ENCODE data around the gene TIMM17B.
A peak's percentile ranks its signal among the peaks of the same experiment; 100 is the strongest.
"Not testable (repeated sequence)": the region's sequence is repeated elsewhere in the genome, so short reads cannot be mapped to it uniquely, and the experiment has no call there.

TIMM17B gene

DNA sequence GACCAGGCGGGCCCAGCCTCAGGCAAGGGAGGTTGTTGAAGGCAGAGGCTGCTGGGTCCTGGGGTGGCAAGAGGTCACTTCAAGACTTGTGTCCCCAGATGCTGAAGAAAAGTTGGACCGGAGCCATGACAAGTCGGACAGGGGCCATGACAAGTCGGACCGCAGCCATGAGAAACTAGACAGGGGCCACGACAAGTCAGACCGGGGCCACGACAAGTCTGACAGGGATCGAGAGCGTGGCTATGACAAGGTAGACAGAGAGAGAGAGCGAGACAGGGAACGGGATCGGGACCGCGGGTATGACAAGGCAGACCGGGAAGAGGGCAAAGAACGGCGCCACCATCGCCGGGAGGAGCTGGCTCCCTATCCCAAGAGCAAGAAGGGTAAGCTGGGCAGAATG is 4.6 kb upstream of the TIMM17B start:
- H3K27me3 Mint-ChIP-seq, result no peaks in the 10 kb centered on the region
- H3K9me3 Mint-ChIP-seq, result no peaks in the 10 kb centered on the region
- no peak for ATAC-seq (replicated peaks; ENCODE audit: extremely low read depth, poor library complexity, severe bottlenecking)
- H3K4me3 Mint-ChIP-seq, result no peak overlapping the region
- H3K36me3 Mint-ChIP-seq (ENCODE audit: insufficient read depth), result peaks cover 36% of the 10 kb centered on the region
- no peak for DNase-seq (ENCODE audit: low spot score in 2 of 2)
- H3K27ac Mint-ChIP-seq (ENCODE audit: low read depth), result no peak overlapping the region
- peaks cover 7% of the 10 kb centered on the region for H3K4me1 Mint-ChIP-seq

DNA sequence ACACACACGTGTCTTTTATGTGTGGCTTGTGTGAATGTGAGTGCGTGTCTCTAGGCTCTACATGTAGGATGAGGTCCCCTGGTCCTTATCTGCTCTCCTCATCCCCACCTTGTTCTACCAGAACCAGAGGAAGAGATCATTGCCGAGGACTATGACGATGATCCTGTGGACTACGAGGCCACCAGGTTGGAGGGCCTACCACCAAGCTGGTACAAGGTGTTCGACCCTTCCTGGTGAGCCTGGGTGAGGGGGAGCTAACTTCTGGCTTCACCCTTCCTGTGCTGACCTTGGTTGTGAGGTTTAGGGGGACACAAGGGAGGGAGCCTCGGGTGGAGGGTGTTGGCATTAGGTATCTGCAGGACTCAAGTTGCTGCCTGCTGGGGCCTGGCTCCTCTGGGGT is 3.5 kb upstream of the TIMM17B start:
- peaks cover 7% of the 10 kb centered on the region for H3K4me1 Mint-ChIP-seq
- ATAC-seq (replicated peaks; ENCODE audit: extremely low read depth, poor library complexity, severe bottlenecking) (no peak), DNase-seq (ENCODE audit: low spot score in 2 of 2) (no peak)
- H3K36me3 Mint-ChIP-seq (ENCODE audit: insufficient read depth), result peaks cover 34% of the 10 kb centered on the region
- H3K4me3 Mint-ChIP-seq, result no peak overlapping the region
- no peak overlapping the region for H3K27ac Mint-ChIP-seq (ENCODE audit: low read depth)
- H3K27me3 Mint-ChIP-seq, result no peaks in the 10 kb centered on the region
- no peaks in the 10 kb centered on the region for H3K9me3 Mint-ChIP-seq

- H3K27me3 Mint-ChIP-seq, result no peaks in the 10 kb centered on the region
- no peak for DNase-seq (ENCODE audit: low spot score in 2 of 2)
- peaks cover 32% of the 10 kb centered on the region for H3K36me3 Mint-ChIP-seq (ENCODE audit: insufficient read depth)
- H3K4me1 Mint-ChIP-seq, result peaks cover 13% of the 10 kb centered on the region
- no peak overlapping the region for H3K4me3 Mint-ChIP-seq
- no peaks in the 10 kb centered on the region for H3K9me3 Mint-ChIP-seq
- H3K27ac Mint-ChIP-seq (ENCODE audit: low read depth), result no peak overlapping the region
- no peak for ATAC-seq (replicated peaks; ENCODE audit: extremely low read depth, poor library complexity, severe bottlenecking)
Measured at GRCh38 chrX:48899078-48899410, 1.5 kb upstream of the TIMM17B start.

GRCh38 chrX:48897157-48897624 is 377 bp downstream of the TIMM17B start:
- Mint-ChIP-seq H3K27ac (ENCODE audit: low read depth) (peak overlapping the region; percentile 81), H3K4me3 (peak overlapping the region; percentile 78), H3K4me1 (peaks cover 13% of the 10 kb centered on the region), H3K9me3 (no peaks in the 10 kb centered on the region), H3K36me3 (ENCODE audit: insufficient read depth) (peaks cover 26% of the 10 kb centered on the region), H3K27me3 (no peaks in the 10 kb centered on the region)
- DNase-seq (ENCODE audit: low spot score in 2 of 2), result peak in 1 of 2 donors; percentile 37
- peak; percentile 33 for ATAC-seq (replicated peaks; ENCODE audit: extremely low read depth, poor library complexity, severe bottlenecking)

GRCh38 chrX:48896611-48897011 is 957 bp downstream of the TIMM17B start:
- peak overlapping the region; percentile 78 for H3K4me3 Mint-ChIP-seq
- DNase-seq (ENCODE audit: low spot score in 2 of 2), result no peak

DNA sequence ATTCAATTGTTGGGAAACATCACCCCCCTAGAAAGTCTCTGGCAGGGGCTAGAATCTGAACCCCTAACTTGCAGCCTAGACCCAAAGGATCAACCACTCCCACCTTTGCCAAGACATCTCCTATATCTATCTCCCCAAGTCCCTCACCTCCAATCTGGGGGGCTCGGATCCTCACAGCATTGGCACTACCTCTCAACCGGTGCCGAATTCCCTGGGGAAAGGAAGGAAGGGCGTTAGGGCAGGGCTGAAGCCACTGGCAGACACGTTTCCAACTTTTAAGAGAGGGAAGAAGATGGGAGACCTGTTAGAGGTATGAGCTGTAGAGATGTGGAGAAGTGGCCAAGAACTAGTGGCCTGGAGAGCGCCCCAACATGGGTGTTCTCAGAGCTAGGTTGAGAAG is 2.7 kb downstream of the TIMM17B start:
- Mint-ChIP-seq H3K27ac (ENCODE audit: low read depth) (no peak overlapping the region), H3K36me3 (ENCODE audit: insufficient read depth) (peaks cover 16% of the 10 kb centered on the region), H3K4me3 (peak overlapping the region; percentile 29), H3K27me3 (no peaks in the 10 kb centered on the region), H3K9me3 (no peaks in the 10 kb centered on the region), H3K4me1 (peaks cover 23% of the 10 kb centered on the region)
- no peak for DNase-seq (ENCODE audit: low spot score in 2 of 2)
- ATAC-seq (replicated peaks; ENCODE audit: extremely low read depth, poor library complexity, severe bottlenecking), result no peak

More at GRCh38 chrX:48896611-48897011, 957 bp downstream of the TIMM17B start:
- Mint-ChIP-seq H3K9me3 (no peaks in the 10 kb centered on the region), H3K4me1 (peaks cover 13% of the 10 kb centered on the region), H3K27ac (ENCODE audit: low read depth) (peak overlapping the region; percentile 81), H3K27me3 (no peaks in the 10 kb centered on the region), H3K36me3 (ENCODE audit: insufficient read depth) (peaks cover 20% of the 10 kb centered on the region)
- no peak for ATAC-seq (replicated peaks; ENCODE audit: extremely low read depth, poor library complexity, severe bottlenecking)

GRCh38 chrX:48893556-48894348 is 3.8 kb downstream of the TIMM17B start:
- peaks cover 16% of the 10 kb centered on the region for H3K36me3 Mint-ChIP-seq (ENCODE audit: insufficient read depth)
- H3K27ac Mint-ChIP-seq (ENCODE audit: low read depth), result no peak overlapping the region
- H3K27me3 Mint-ChIP-seq, result no peaks in the 10 kb centered on the region
- H3K9me3 Mint-ChIP-seq, result no peaks in the 10 kb centered on the region
- peaks cover 23% of the 10 kb centered on the region for H3K4me1 Mint-ChIP-seq
- no peak for ATAC-seq (replicated peaks; ENCODE audit: extremely low read depth, poor library complexity, severe bottlenecking)
- no peak for DNase-seq (ENCODE audit: low spot score in 2 of 2)
- H3K4me3 Mint-ChIP-seq, result no peak overlapping the region

- Mint-ChIP-seq H3K4me3 (no peak overlapping the region), H3K27ac (ENCODE audit: low read depth) (no peak overlapping the region), H3K9me3 (no peaks in the 10 kb centered on the region), H3K36me3 (ENCODE audit: insufficient read depth) (peaks cover 16% of the 10 kb centered on the region), H3K4me1 (peaks cover 16% of the 10 kb centered on the region), H3K27me3 (no peaks in the 10 kb centered on the region)
- ATAC-seq (replicated peaks; ENCODE audit: extremely low read depth, poor library complexity, severe bottlenecking), result no peak
- DNase-seq (ENCODE audit: low spot score in 2 of 2), result no peak
Measured at GRCh38 chrX:48892896-48893295, 4.7 kb downstream of the TIMM17B start.

DNA sequence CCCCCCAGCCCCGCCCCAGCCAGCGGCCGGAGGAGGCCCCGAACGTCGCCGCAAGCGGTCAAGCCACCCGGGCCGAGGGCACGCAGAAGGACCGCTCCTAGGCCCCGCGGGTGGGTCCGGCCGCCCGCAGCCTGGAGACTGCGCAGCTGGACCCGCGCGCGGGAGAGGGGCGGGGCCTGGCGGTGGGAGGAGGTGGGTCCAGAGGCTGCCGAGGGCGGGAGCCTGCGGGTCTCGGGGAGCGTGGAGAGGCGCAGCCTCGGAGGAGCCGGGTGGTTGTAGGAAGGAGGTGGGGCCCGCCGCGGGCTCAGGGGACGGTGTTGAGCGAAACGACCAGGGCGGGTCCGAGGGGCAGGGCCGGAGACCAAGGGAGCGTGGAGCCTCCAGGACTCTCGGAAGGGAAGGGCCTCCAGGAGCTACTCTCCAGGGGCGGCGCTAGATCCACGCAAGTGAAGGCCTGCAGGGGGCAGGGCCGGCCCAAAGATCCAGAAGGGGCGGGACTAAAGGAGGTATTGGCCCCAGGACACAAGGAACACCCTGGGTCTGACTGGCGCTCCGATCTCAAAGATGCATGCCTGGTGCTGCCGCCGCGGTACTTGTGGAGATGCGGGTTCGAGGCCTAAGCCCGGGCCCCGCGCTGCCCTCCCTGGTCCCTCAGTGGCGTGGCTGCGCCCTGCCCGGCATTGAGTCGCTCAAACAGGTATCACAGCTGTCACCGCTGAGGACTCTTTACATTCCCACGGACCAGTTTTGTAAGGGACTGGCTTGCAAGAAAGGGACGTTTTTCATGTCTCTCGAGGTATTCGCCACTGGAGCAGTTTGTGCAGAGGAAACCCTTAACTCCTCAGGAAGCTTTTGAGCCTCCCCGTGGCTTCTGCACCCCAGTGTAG is 5.9 kb downstream of the TIMM17B start:
- Mint-ChIP-seq H3K4me3 (peak overlapping the region; percentile 77), H3K4me1 (peaks cover 16% of the 10 kb centered on the region), H3K27ac (ENCODE audit: low read depth) (no peak overlapping the region), H3K9me3 (no peaks in the 10 kb centered on the region), H3K36me3 (ENCODE audit: insufficient read depth) (peaks cover 11% of the 10 kb centered on the region), H3K27me3 (no peaks in the 10 kb centered on the region)
- ATAC-seq (replicated peaks; ENCODE audit: extremely low read depth, poor library complexity, severe bottlenecking) (peak; percentile 91), DNase-seq (ENCODE audit: low spot score in 2 of 2) (peak; percentile 47 to 69)

- Mint-ChIP-seq H3K4me1 (peaks cover 16% of the 10 kb centered on the region), H3K27ac (ENCODE audit: low read depth) (peak overlapping the region; percentile 47), H3K36me3 (ENCODE audit: insufficient read depth) (peaks cover 9% of the 10 kb centered on the region), H3K9me3 (no peaks in the 10 kb centered on the region), H3K27me3 (no peaks in the 10 kb centered on the region), H3K4me3 (peak overlapping the region; percentile 77)
- DNase-seq (ENCODE audit: low spot score in 2 of 2), result no peak
- peak; percentile 25 for ATAC-seq (replicated peaks; ENCODE audit: extremely low read depth, poor library complexity, severe bottlenecking)
Measured at GRCh38 chrX:48890934-48891401, 6.6 kb downstream of the TIMM17B start.

- DNase-seq (ENCODE audit: low spot score in 2 of 2), result no peak
Measured at GRCh38 chrX:48890296-48890925, 7.2 kb downstream of the TIMM17B start.

GRCh38 chrX:48886586-48886985 is 11.0 kb downstream of the TIMM17B start:
- not testable (repeated sequence) for H3K4me3 Mint-ChIP-seq; ATAC-seq (replicated peaks; ENCODE audit: extremely low read depth, poor library complexity, severe bottlenecking); H3K36me3 Mint-ChIP-seq (ENCODE audit: insufficient read depth); H3K27ac Mint-ChIP-seq (ENCODE audit: low read depth); H3K9me3 Mint-ChIP-seq; DNase-seq (ENCODE audit: low spot score in 2 of 2); H3K27me3 Mint-ChIP-seq
- peaks cover 11% of the 10 kb centered on the region for H3K4me1 Mint-ChIP-seq

More at GRCh38 chrX:48890296-48890925, 7.2 kb downstream of the TIMM17B start:
- Mint-ChIP-seq H3K4me3 (peak overlapping the region; percentile 77), H3K27me3 (no peaks in the 10 kb centered on the region), H3K27ac (ENCODE audit: low read depth) (peak overlapping the region; percentile 47), H3K4me1 (peaks cover 16% of the 10 kb centered on the region), H3K36me3 (ENCODE audit: insufficient read depth) (peaks cover 9% of the 10 kb centered on the region), H3K9me3 (no peaks in the 10 kb centered on the region)
- no peak for ATAC-seq (replicated peaks; ENCODE audit: extremely low read depth, poor library complexity, severe bottlenecking)

Measured in central memory CD8-positive, alpha-beta T cell (primary cell).